ENCODE measurements around the gene PCDHGA2. TPM values are rescaled to one million over a fixed set of nuclear protein-coding genes. Genes with fewer than 3 reads are reported as not detected.
"Not testable (repeated sequence)": the region's sequence is repeated elsewhere in the genome, so short reads cannot be mapped to it uniquely, and the experiment has no call there.

PCDHGA2 gene
- total and polyA plus RNA-seq, 2 experiments from 2014 or later = 4.3 to 7.3 TPM

GRCh38 chr5:141382469-141383294, 44.1 kb downstream of the PCDHGA2 start, which contains the start of gene PCDHGA7:
Gene PCDHGA7, plus strand, starts transcription at chr5:141382742. Its CDS starts 158 bp downstream, at chr5:141382900.
- 34 to 38% methylated on average over 36 to 37 of the region's 37 CpGs for WGBS, 2 experiments (ENCODE audit: low coverage in 1 of 2, low lambda C conversion rate in 2 of 2, missing lambda C conversion rate in 2 of 2)
- H3K4me1 ChIP-seq (ENCODE audit: insufficient read depth) = no peaks in the 10 kb centered on the region
- H4K20me1 ChIP-seq (ENCODE audit: insufficient read depth) = no peaks in the 10 kb centered on the region
- H3K9me3 ChIP-seq (ENCODE audit: low read depth) = no peaks in the 10 kb centered on the region
- in situ Hi-C loops (cut with MboI) = no loop called here
- no peak for TF ChIP-seq EZH2phosphoT487 (IDR thresholded peaks at IDR 0.05; ENCODE audit: insufficient read depth, low read depth)
- no peak for TF ChIP-seq EZH2 (IDR thresholded peaks at IDR 0.05; ENCODE audit: insufficient read depth, poor library complexity, severe bottlenecking)
- no peak within 1 kb of the TSS; the same call in 1 of the 2 replicates for H3K4me3 ChIP-seq
- no peaks in the 10 kb centered on the region for H3K79me2 ChIP-seq (ENCODE audit: insufficient read depth)
- no peak for DNase-seq
- no peak within 1 kb of the TSS; the same call in 1 of the 2 replicates for H2AFZ ChIP-seq
- H3K9ac ChIP-seq = no peak within 1 kb of the TSS
- no peaks in the 10 kb centered on the region for H3F3A ChIP-seq (ENCODE audit: insufficient read depth)
- H3K36me3 ChIP-seq (ENCODE audit: low read depth) = no peaks in the 10 kb centered on the region
- no peak within 1 kb of the TSS for H3K4me2 ChIP-seq (ENCODE audit: unreplicated experiment)
- H3K9me2 ChIP-seq (ENCODE audit: insufficient read depth) = no peaks in the 10 kb centered on the region
- no peak within 1 kb of the TSS for H3K27ac ChIP-seq
- no peaks in the 10 kb centered on the region for H3K27me3 ChIP-seq (replicated peaks; ENCODE audit: insufficient read depth)

- no peak for DNase-seq
- TF ChIP-seq EZH2 (IDR thresholded peaks at IDR 0.05; ENCODE audit: insufficient read depth, poor library complexity, severe bottlenecking) (no peak), EZH2phosphoT487 (IDR thresholded peaks at IDR 0.05; ENCODE audit: insufficient read depth, low read depth) (no peak)
- Histone ChIP-seq H3K27me3 (replicated peaks; ENCODE audit: insufficient read depth) (no peaks in the 10 kb centered on the region), H3F3A (ENCODE audit: insufficient read depth) (no peaks in the 10 kb centered on the region), H3K9ac (no peak overlapping the region), H3K9me2 (ENCODE audit: insufficient read depth) (no peaks in the 10 kb centered on the region), H2AFZ (no peak overlapping the region), H3K36me3 (ENCODE audit: low read depth) (no peaks in the 10 kb centered on the region), H3K27ac (no peak overlapping the region), H3K4me2 (ENCODE audit: unreplicated experiment) (no peak overlapping the region), H4K20me1 (ENCODE audit: insufficient read depth) (no peaks in the 10 kb centered on the region), H3K79me2 (ENCODE audit: insufficient read depth) (no peaks in the 10 kb centered on the region), H3K4me3 (no peak overlapping the region), H3K4me1 (ENCODE audit: insufficient read depth) (no peaks in the 10 kb centered on the region), H3K9me3 (ENCODE audit: low read depth) (no peaks in the 10 kb centered on the region)
- in situ Hi-C loops (cut with MboI) = no loop called here
- WGBS, 2 experiments (ENCODE audit: low coverage in 1 of 2, low lambda C conversion rate in 2 of 2, missing lambda C conversion rate in 2 of 2) = 41 to 42% methylated on average over 18 to 21 of the region's 21 CpGs
Observed at GRCh38 chr5:141383345-141383744, 44.8 kb downstream of the PCDHGA2 start.

GRCh38 chr5:141384471-141385267, 46.1 kb downstream of the PCDHGA2 start:
- 36 to 38% methylated on average over 42 to 43 of the region's 43 CpGs for WGBS, 2 experiments (ENCODE audit: low coverage in 1 of 2, low lambda C conversion rate in 2 of 2, missing lambda C conversion rate in 2 of 2)
- Histone ChIP-seq H4K20me1 (ENCODE audit: insufficient read depth) (no peaks in the 10 kb centered on the region), H3K9ac (no peak overlapping the region), H3K36me3 (ENCODE audit: low read depth) (no peaks in the 10 kb centered on the region), H3K27me3 (replicated peaks; ENCODE audit: insufficient read depth) (no peaks in the 10 kb centered on the region), H3K9me3 (ENCODE audit: low read depth) (no peaks in the 10 kb centered on the region), H3K4me1 (ENCODE audit: insufficient read depth) (no peaks in the 10 kb centered on the region), H3K4me3 (no peak overlapping the region), H3F3A (ENCODE audit: insufficient read depth) (no peaks in the 10 kb centered on the region), H2AFZ (no peak overlapping the region), H3K9me2 (ENCODE audit: insufficient read depth) (no peaks in the 10 kb centered on the region), H3K4me2 (ENCODE audit: unreplicated experiment) (no peak overlapping the region), H3K79me2 (ENCODE audit: insufficient read depth) (no peaks in the 10 kb centered on the region), H3K27ac (no peak overlapping the region)
- in situ Hi-C loops (cut with MboI) = no loop called here
- no peak for DNase-seq
- TF ChIP-seq EZH2 (IDR thresholded peaks at IDR 0.05; ENCODE audit: insufficient read depth, poor library complexity, severe bottlenecking) (no peak), EZH2phosphoT487 (IDR thresholded peaks at IDR 0.05; ENCODE audit: insufficient read depth, low read depth) (no peak)

GRCh38 chr5:141387557-141388311, 49.2 kb downstream of the PCDHGA2 start, which contains the start of gene PCDHGB4:
Gene PCDHGB4, plus strand, starts transcription at chr5:141387698. Its CDS starts 187 bp downstream, at chr5:141387885.
- H3K9ac ChIP-seq; H3K27me3 ChIP-seq (replicated peaks; ENCODE audit: insufficient read depth); H3K36me3 ChIP-seq (ENCODE audit: low read depth); H3K9me3 ChIP-seq (ENCODE audit: low read depth); H3F3A ChIP-seq (ENCODE audit: insufficient read depth); in situ Hi-C loops (cut with MboI); H3K4me1 ChIP-seq (ENCODE audit: insufficient read depth); H3K9me2 ChIP-seq (ENCODE audit: insufficient read depth); H4K20me1 ChIP-seq (ENCODE audit: insufficient read depth); H3K4me2 ChIP-seq (ENCODE audit: unreplicated experiment); H3K79me2 ChIP-seq (ENCODE audit: insufficient read depth); H3K27ac ChIP-seq: not testable (repeated sequence)
- WGBS, 2 experiments (ENCODE audit: low coverage in 1 of 2, low lambda C conversion rate in 2 of 2, missing lambda C conversion rate in 2 of 2) = 13 to 19% methylated on average over 21 to 23 of the region's 40 CpGs
- DNase-seq = peak; percentile 61
- peak within 1 kb of the TSS; percentile 66 for H3K4me3 ChIP-seq
- peak within 1 kb of the TSS; percentile 62; the same call in 1 of the 2 replicates for H2AFZ ChIP-seq

Measured in GM23248 (cell line).